Astrocyte of the cerebellum (primary cell): Measurements from ENCODE around the gene HTR4.
"Not testable (repeated sequence)": the region's sequence is repeated elsewhere in the genome, so short reads cannot be mapped to it uniquely, and the experiment has no call there.

Experiments
- DNase-seq: peaks from one replicate; pipeline ENCODE4 v3.0.0-alpha.2; 2011; ENCODE audit warnings: low read depth
- H3K4me3 ChIP-seq: 2 replicates; pipeline ENCODE4 v1.5.1; 2011; ENCODE audit warnings: mild to moderate bottlenecking, low read depth, low read length, moderate library complexity
- CTCF ChIP-seq: IDR thresholded peaks from 2 replicates; pipeline ENCODE4 v1.5.1; 2012; ENCODE audit warnings: low read length, low read depth, moderate library complexity, mild to moderate bottlenecking; ENCODE audit errors: missing control alignments
- in situ Hi-C: cut with HindIII; loops from 2 replicates; pipeline ENCODE4 v1.10.0; 2017; ENCODE audit warnings: low sequenced_read_pairs

The HTR4 gene

GRCh38 chr5:148476302-148476701, 178.0 kb downstream of the HTR4 start:
- in situ Hi-C loops, result no loop called here
- no peak overlapping the region for H3K4me3 ChIP-seq
- DNase-seq, result no peak
- TF ChIP-seq CTCF, result no peak

GRCh38 chr5:148474025-148474511, 180.3 kb downstream of the HTR4 start:
- peak; percentile 16 for DNase-seq
- H3K4me3 ChIP-seq, result no peak overlapping the region
- no peak for TF ChIP-seq CTCF
- in situ Hi-C loops, result no loop called here

GRCh38 chr5:148471379-148471778, 182.9 kb downstream of the HTR4 start:
- no peak overlapping the region for H3K4me3 ChIP-seq
- no peak for TF ChIP-seq CTCF
- in situ Hi-C loops, result no loop called here
- DNase-seq, result no peak

- TF ChIP-seq CTCF, result no peak
- in situ Hi-C loops, result no loop called here
- DNase-seq, result peak; percentile 75
- H3K4me3 ChIP-seq, result no peak overlapping the region
Observed at GRCh38 chr5:148469501-148469935, 184.8 kb downstream of the HTR4 start.

GRCh38 chr5:148468746-148469145, 185.6 kb downstream of the HTR4 start:
- in situ Hi-C loops, DNase-seq, H3K4me3 ChIP-seq: not testable (repeated sequence)

- DNase-seq, result no peak
- in situ Hi-C loops, result no loop called here
- no peak for TF ChIP-seq CTCF
- H3K4me3 ChIP-seq, result no peak overlapping the region
Observed at GRCh38 chr5:148467958-148468357, 186.4 kb downstream of the HTR4 start.

- no peak for DNase-seq
- TF ChIP-seq CTCF, result no peak
- H3K4me3 ChIP-seq, result no peak overlapping the region
- in situ Hi-C loops, result no loop called here
Observed at GRCh38 chr5:148466236-148466580, 188.1 kb downstream of the HTR4 start.
